Measurements from ENCODE around the gene TRPT1. TPM values are rescaled to one million over a fixed set of nuclear protein-coding genes. Genes with fewer than 3 reads are reported as not detected.

Gene TRPT1
- total and polyA plus RNA-seq, 2 of the 4 experiments (the other 2 are of a cell fraction), result 63.2 to 81.9 TPM

- H2BK5ac ChIP-seq (ENCODE audit: low read depth, low read length, poor library complexity, severe bottlenecking), result no peak overlapping the region
- no peak overlapping the region for H3K23ac ChIP-seq (ENCODE audit: low read depth, low read length)
- H3K27ac ChIP-seq (ENCODE audit: insufficient read depth, low read length), result no peak overlapping the region
- no peak overlapping the region for H2AK9ac ChIP-seq (replicated peaks; ENCODE audit: low read depth, low read length, poor library complexity)
- dilution Hi-C loops (cut with HindIII; ENCODE audit: low sequenced_read_pairs, unreplicated experiment) (no loop called here), intact Hi-C loops (cut with micrococcal nuclease) (no loop called here), in situ Hi-C loops (cut with MboI; ENCODE audit: low sequenced_read_pairs) (no loop called here)
- peaks cover 9% of the 10 kb centered on the region for H3K4me1 ChIP-seq (ENCODE audit: control insufficient read depth, insufficient read depth, low read length)
- H2AFZ ChIP-seq (replicated peaks; ENCODE audit: low read length, poor library complexity), result no peak overlapping the region
- DNase-seq, result no peak
- 94% methylated on average over 24 of the region's 32 CpGs; no CpG with 5 or more reads in 1 of the 2 experiments for WGBS, 2 experiments (ENCODE audit: extremely low coverage in 2 of 2, insufficient read length in 1 of 2)
- TF ChIP-seq ELK1 (IDR thresholded peaks at IDR 0.05; ENCODE audit: borderline replicate concordance, low read depth, low read length) (no peak), BHLHE40 (IDR thresholded peaks at IDR 0.05; ENCODE audit: low read depth, low read length) (no peak), MAFK (IDR thresholded peaks at IDR 0.05; ENCODE audit: low read depth, low read length) (no peak), CHD1 (IDR thresholded peaks at IDR 0.05; ENCODE audit: low read depth, low read length) (no peak), RCOR1 (IDR thresholded peaks at IDR 0.05; ENCODE audit: insufficient replicate concordance, low read length) (no peak), SMC3 (IDR thresholded peaks at IDR 0.05; ENCODE audit: low read depth, low read length) (no peak), RAD21 (IDR thresholded peaks at IDR 0.05; ENCODE audit: low read length) (no peak), MXI1 (IDR thresholded peaks at IDR 0.05; ENCODE audit: borderline replicate concordance, low read depth, low read length) (no peak), CTCF (conservative IDR thresholded peaks at IDR 0.05; ENCODE audit: low read depth, low read length) (no peak), FOS (IDR thresholded peaks at IDR 0.05; ENCODE audit: low read depth, low read length) (no peak), MAZ (IDR thresholded peaks at IDR 0.05; ENCODE audit: borderline replicate concordance, low read depth, low read length) (no peak), RFX5 (IDR thresholded peaks at IDR 0.05; ENCODE audit: low read depth, low read length) (no peak), POLR2A (IDR thresholded peaks at IDR 0.05; ENCODE audit: low read depth, low read length) (no peak), NFE2L2 (IDR thresholded peaks at IDR 0.05; ENCODE audit: low read depth, low read length) (no peak)
- H4K91ac ChIP-seq (ENCODE audit: insufficient read depth, low read depth, low read length), result no peak overlapping the region
- H3K9ac ChIP-seq (ENCODE audit: low read depth, low read length), result no peak overlapping the region
- no peak overlapping the region for H3K4ac ChIP-seq (ENCODE audit: low read depth, low read length)
- H3K27me3 ChIP-seq (ENCODE audit: control insufficient read depth, insufficient read depth, low read length), result no peaks in the 10 kb centered on the region
- H2BK15ac ChIP-seq (ENCODE audit: low read depth, low read length), result no peak overlapping the region
- no peak overlapping the region for H3K4me3 ChIP-seq (ENCODE audit: insufficient read depth, low read depth, low read length)
- H4K5ac ChIP-seq (ENCODE audit: low read depth, low read length), result no peak overlapping the region
- no peak overlapping the region for H3K14ac ChIP-seq (replicated peaks; ENCODE audit: low read depth, low read length)
- H2BK120ac ChIP-seq (ENCODE audit: low read depth, low read length), result no peak overlapping the region
- no peak overlapping the region for H4K8ac ChIP-seq (ENCODE audit: low read depth in 2 of 2, low read length in 2 of 2)
- H3K36me3 ChIP-seq (ENCODE audit: control insufficient read depth, insufficient read depth, low read length), result peaks cover 67% of the 10 kb centered on the region
- 0 out of 2 replicates have a peak, but pooled peaks cover 5% of the 10 kb centered on the region for H3K9me1 ChIP-seq (ENCODE audit: insufficient read depth, low read length)
- no peak overlapping the region for H3K18ac ChIP-seq (ENCODE audit: low read depth, low read length)
- H2AK5ac ChIP-seq (ENCODE audit: low read depth, low read length), result no peak overlapping the region
- no peaks in the 10 kb centered on the region for H3K9me3 ChIP-seq (ENCODE audit: control insufficient read depth, insufficient read depth, low read length)
- no peaks in the 10 kb centered on the region for H4K20me1 ChIP-seq (ENCODE audit: insufficient read depth, low read length)
- POLR2A ChIA-PET (ENCODE audit: unreplicated experiment), result no interaction called here
- peaks cover 7 to 55% of the 10 kb centered on the region in 2 experiments; a peak in 3 of 4 replicates for H3K79me1 ChIP-seq (ENCODE audit: low read depth in 1 of 2, low read length in 2 of 2)
- H3K56ac ChIP-seq (ENCODE audit: extremely low read depth, insufficient read depth, low read length), result no peak overlapping the region
- H2BK20ac ChIP-seq (ENCODE audit: low read depth, low read length), result no peak overlapping the region
- no peak overlapping the region for H3K4me2 ChIP-seq (ENCODE audit: low read depth, low read length)
- CTCF ChIA-PET, result no interaction called here
- BruUV-seq (replicated peaks), result no TSS peak
- no peak for ATAC-seq (ENCODE audit: low read depth)
These were observed 33.1 kb upstream of the TRPT1 start for GRCh38 chr11:64258946-64259532.

Data from IMR-90 (cell line).